Endothelial cell (in vitro differentiated cells): ENCODE measurements around the gene UCHL3. TPM values are rescaled to one million over a fixed set of nuclear protein-coding genes. Genes with fewer than 3 reads are reported as not detected.
A peak's percentile ranks its signal among the peaks of the same experiment; 100 is the strongest.

Source experiments
- DNase-seq: peaks from one replicate; pipeline ENCODE4 v3.0.0; 2021; ENCODE audit warnings: low spot score
- H3K27ac Mint-ChIP-seq: one replicate; pipeline ENCODE4 v1.8.0; 2021; ENCODE audit warnings: mixed read lengths, inconsistent platforms; ENCODE audit not compliant: unreplicated experiment
- H3K27me3 Mint-ChIP-seq: one replicate; pipeline ENCODE4 v1.8.0; 2021; ENCODE audit warnings: mild to moderate bottlenecking, moderate library complexity, mixed read lengths, inconsistent platforms; ENCODE audit not compliant: unreplicated experiment
- H3K36me3 Mint-ChIP-seq: one replicate; pipeline ENCODE4 v1.8.0; 2021; ENCODE audit warnings: mild to moderate bottlenecking, low read depth, mixed read lengths, inconsistent platforms; ENCODE audit not compliant: unreplicated experiment
- H3K4me1 Mint-ChIP-seq: one replicate; pipeline ENCODE4 v1.8.0; 2021; ENCODE audit warnings: mild to moderate bottlenecking, mixed read lengths, inconsistent platforms; ENCODE audit not compliant: unreplicated experiment
- H3K4me3 Mint-ChIP-seq: one replicate; pipeline ENCODE4 v1.8.0; 2021; ENCODE audit warnings: mild to moderate bottlenecking, mixed read lengths, inconsistent platforms; ENCODE audit not compliant: unreplicated experiment
- H3K9me3 Mint-ChIP-seq: one replicate; pipeline ENCODE4 v1.8.0; 2021; ENCODE audit warnings: mixed read lengths, inconsistent platforms; ENCODE audit not compliant: unreplicated experiment
- total RNA-seq: library from RNA; stranded (reverse); fragmentation: NEBNext Ultra II Directional; extraction: Animal tissue kit (Norgen Biotek cat#: 25700); gene quantifications from one replicate; pipeline ENCODE4 v1.2.1, GENCODE V29; 2021; ENCODE audit not compliant: unreplicated experiment
- TF ChIP-seq, protein P1 (sequence below): fragments of 200-600 bp; sonication (generic); IDR thresholded peaks from one replicate; pipeline ENCODE4 v1.5.0; 2021; ENCODE audit warnings: antibody characterized with exemption; ENCODE audit not compliant: unreplicated experiment

UCHL3 gene
- total RNA-seq, 1 donor from 2014 or later: 27.5 TPM

DNA sequence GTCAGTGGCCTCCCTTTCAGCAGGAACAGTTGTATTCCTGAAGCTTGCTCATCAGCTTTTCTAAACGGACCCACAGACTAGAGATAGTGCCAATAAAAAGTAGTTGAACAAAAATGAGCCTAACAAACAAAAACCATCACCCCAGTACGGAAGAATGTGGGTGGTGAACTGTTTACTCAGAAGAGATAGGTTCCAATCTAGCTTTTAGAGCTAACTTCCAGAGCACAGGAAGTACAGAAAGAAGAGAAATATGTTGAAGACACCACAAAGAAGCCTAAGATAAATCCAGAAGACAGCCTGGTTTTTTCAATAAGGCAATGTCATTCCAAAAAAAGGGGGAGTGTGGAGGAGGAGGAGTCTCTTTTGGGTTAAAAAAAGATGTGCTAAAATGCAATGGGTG is 83.7 kb downstream of the UCHL3 start:
- H3K9me3 Mint-ChIP-seq: no peaks in the 10 kb centered on the region
- no peak overlapping the region for H3K4me3 Mint-ChIP-seq
- no peaks in the 10 kb centered on the region for H3K36me3 Mint-ChIP-seq
- DNase-seq: no peak
- peaks cover 15% of the 10 kb centered on the region for H3K4me1 Mint-ChIP-seq
- peaks cover 10% of the 10 kb centered on the region for H3K27me3 Mint-ChIP-seq
- no peak overlapping the region for H3K27ac Mint-ChIP-seq
- TF ChIP-seq, protein P1, sequence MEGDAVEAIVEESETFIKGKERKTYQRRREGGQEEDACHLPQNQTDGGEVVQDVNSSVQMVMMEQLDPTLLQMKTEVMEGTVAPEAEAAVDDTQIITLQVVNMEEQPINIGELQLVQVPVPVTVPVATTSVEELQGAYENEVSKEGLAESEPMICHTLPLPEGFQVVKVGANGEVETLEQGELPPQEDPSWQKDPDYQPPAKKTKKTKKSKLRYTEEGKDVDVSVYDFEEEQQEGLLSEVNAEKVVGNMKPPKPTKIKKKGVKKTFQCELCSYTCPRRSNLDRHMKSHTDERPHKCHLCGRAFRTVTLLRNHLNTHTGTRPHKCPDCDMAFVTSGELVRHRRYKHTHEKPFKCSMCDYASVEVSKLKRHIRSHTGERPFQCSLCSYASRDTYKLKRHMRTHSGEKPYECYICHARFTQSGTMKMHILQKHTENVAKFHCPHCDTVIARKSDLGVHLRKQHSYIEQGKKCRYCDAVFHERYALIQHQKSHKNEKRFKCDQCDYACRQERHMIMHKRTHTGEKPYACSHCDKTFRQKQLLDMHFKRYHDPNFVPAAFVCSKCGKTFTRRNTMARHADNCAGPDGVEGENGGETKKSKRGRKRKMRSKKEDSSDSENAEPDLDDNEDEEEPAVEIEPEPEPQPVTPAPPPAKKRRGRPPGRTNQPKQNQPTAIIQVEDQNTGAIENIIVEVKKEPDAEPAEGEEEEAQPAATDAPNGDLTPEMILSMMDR: no peak

DNA sequence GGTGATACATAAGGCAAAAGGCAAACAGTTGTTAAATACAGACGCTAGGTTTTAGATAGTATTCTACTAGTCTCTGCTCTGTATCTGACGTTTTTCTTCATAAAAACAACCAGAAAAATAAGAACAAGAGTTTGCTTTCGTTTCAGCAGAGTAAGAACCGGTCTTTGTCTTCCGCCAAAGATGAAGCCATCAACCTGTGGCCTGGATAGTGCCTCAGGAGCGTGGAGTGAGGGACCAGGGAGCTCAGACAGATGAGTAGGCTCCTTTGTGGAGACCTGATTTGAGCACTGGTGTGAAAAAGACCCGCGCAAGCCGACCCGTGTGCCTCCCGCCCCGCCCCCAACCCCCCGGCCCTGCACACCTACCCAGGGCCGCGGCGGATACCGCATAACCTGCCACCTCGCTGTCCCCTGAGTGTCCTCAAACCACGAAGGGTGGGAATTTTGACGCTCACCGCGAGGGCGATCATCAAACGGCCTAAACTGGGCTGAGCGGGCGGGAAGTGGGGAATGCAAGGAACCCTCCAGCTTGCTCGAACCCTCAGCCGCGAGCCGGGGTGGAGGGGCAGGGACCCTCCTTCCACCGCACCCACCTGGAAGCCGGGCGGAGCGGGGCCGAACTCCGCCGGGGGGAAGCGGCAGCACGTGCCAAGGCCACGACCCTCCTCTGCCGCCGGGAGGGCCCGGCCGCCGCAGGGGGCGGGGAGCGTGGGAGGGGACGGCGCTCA is 85.7 kb downstream of the UCHL3 start:
- Mint-ChIP-seq H3K27me3 (peaks cover 10% of the 10 kb centered on the region), H3K9me3 (no peaks in the 10 kb centered on the region), H3K4me3 (no peak overlapping the region), H3K36me3 (no peaks in the 10 kb centered on the region), H3K4me1 (peaks cover 9% of the 10 kb centered on the region), H3K27ac (no peak overlapping the region)
- TF ChIP-seq, protein P1: no peak
- peak; percentile 28 for DNase-seq

DNA sequence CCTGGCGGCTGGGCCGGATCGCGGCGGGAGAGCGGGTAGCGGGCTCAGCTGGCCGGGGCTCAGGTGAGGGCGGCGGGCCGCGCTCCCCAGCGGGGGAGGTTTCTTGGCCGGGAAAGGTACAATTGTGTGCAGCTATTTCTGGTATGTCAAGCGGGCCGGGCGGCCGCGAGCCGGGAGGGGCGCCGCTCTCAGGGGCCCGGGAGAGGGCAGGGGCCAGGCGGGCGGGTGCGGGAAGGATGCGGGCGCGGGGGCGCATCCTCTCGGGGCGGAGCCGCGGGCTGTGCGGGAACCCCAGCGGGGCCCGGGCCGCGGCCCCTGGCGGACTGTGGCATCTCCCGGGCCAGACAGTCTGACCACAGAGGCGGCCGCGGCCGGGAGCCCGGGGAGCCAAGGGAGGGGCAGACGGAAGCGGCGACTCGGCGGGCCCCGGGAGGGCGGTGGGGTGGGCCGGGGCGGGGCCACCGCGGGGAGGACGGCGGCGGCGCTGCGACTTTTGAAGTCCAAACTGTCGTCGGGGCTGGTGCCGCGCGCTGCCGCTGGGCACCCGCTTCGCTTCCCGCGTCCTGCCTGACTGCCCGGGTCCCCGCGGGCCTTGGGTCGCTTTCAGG is 86.3 kb downstream of the UCHL3 start, which contains the start of gene LMO7:
Gene LMO7 (plus strand): TSS at position 503 of the 608 bp plus-strand sequence. CDS start 328 bp downstream, outside the sequence.
- Mint-ChIP-seq H3K36me3 (no peaks in the 10 kb centered on the region), H3K9me3 (no peaks in the 10 kb centered on the region), H3K27me3 (peaks cover 10% of the 10 kb centered on the region), H3K4me1 (peaks cover 15% of the 10 kb centered on the region), H3K4me3 (peak within 1 kb of the TSS; percentile 69), H3K27ac (no peak within 1 kb of the TSS)
- DNase-seq: peak; percentile 33
- TF ChIP-seq, protein P1: no peak

DNA sequence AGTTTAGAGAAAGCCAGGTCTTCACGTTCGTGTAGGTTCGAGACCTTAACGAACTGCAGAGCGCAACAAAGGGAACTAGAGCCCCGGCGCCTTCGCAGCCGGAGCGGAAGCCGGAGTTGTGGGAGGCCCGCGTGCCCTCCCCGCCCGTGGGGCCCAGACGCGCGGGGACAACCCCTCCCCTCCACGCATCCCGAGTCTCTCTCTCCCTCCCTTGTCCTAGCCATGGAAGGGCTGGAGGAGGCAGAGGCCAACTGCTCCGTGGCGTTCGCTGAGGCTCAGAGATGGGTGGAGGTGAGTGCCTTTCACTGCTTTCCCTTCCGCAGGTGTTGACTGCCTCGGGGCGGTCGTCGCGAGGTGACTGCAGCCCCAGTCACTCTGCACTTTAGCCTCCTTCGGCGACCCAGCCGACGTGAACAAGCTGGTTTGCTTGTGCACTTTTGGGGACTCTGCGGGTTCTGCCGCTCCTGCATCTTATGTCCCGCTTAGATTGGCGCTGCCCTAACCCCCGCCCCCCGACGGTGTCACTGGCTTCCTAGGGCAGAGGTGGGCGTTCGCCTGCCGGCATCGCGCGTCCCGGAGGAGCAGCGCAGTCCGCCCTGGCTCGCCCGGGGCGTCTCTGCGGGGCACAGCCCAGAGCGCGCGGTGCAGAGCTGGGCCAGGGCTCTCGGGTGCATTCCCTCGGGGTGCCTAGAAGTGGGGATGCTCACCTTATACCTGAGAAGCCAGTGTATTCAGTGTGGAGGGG is 87.0 kb downstream of the UCHL3 start:
- no peaks in the 10 kb centered on the region for H3K36me3 Mint-ChIP-seq
- peaks cover 21% of the 10 kb centered on the region for H3K4me1 Mint-ChIP-seq
- H3K27ac Mint-ChIP-seq: no peak overlapping the region
- TF ChIP-seq, protein P1: no peak
- H3K27me3 Mint-ChIP-seq: peaks cover 10% of the 10 kb centered on the region
- no peak overlapping the region for H3K4me3 Mint-ChIP-seq
- peak; percentile 39 for DNase-seq
- H3K9me3 Mint-ChIP-seq: no peaks in the 10 kb centered on the region
